ENCODE measurements around the gene CACNA1H. TPM values are rescaled to one million over a fixed set of nuclear protein-coding genes. Genes with fewer than 3 reads are reported as not detected.

CACNA1H gene
- total RNA-seq, 1 experiment from 2014 or later = 31.1 TPM

GRCh38 chr16:1108299-1109252 lies 44.3 kb upstream of the CACNA1H start:
- ATAC-seq (peak; percentile 28; the same call in 1 of the 2 replicates), DNase-seq (ENCODE audit: low read depth, low spot score) (no peak)
- Histone ChIP-seq H3K27ac (ENCODE audit: low read length) (no peak overlapping the region), H3K4me3 (ENCODE audit: low read depth in 2 of 2, low read length in 2 of 2) (no peak overlapping the region), H3K36me3 (ENCODE audit: control insufficient read depth, insufficient read depth, low read length) (no peaks in the 10 kb centered on the region), H3K4me1 (ENCODE audit: control insufficient read depth, insufficient read depth, low read length) (0 out of 2 replicates have a peak, but pooled peaks cover 18% of the 10 kb centered on the region), H3K27me3 (ENCODE audit: control insufficient read depth, insufficient read depth, low read length) (no peaks in the 10 kb centered on the region), H3K9me3 (ENCODE audit: control insufficient read depth, insufficient read depth, low read depth, low read length) (no peaks in the 10 kb centered on the region)
- CTCF ChIA-PET = no interaction called here
- in situ Hi-C loops (cut with HindIII; ENCODE audit: low pct_unique_long_range_greater_than_20kb, low sequenced_read_pairs) (no loop called here), intact Hi-C loops (cut with micrococcal nuclease; ENCODE audit: unreplicated experiment) (no loop called here)
- no peak for TF ChIP-seq TCF7L2 (IDR thresholded peaks at IDR 0.05; ENCODE audit: low read depth, low read length)
- TF ChIP-seq SIN3A (IDR thresholded peaks at IDR 0.05; ENCODE audit: borderline replicate concordance, insufficient read depth, low read depth, low read length) = no peak
- TF ChIP-seq CTCF (IDR thresholded peaks at IDR 0.05) = no peak
- no peak for TF ChIP-seq POLR2AphosphoS5 (IDR thresholded peaks at IDR 0.05; ENCODE audit: low read depth, low read length)
- no peak for TF ChIP-seq REST (IDR thresholded peaks at IDR 0.05; ENCODE audit: insufficient read depth in 1 of 2, low read depth in 2 of 2, low read length in 1 of 2)
- no TSS peak for BruUV-seq (replicated peaks)
- POLR2A ChIA-PET = no interaction called here

- no peaks in the 10 kb centered on the region for H3K9me3 ChIP-seq (ENCODE audit: control insufficient read depth, insufficient read depth, low read depth, low read length)
- H3K4me3 ChIP-seq (ENCODE audit: low read depth in 2 of 2, low read length in 2 of 2) = no peak overlapping the region
- no TSS peak for BruUV-seq (replicated peaks)
Observed at GRCh38 chr16:1109648-1110047, 43.3 kb upstream of the CACNA1H start.

More at GRCh38 chr16:1109648-1110047, 43.3 kb upstream of the CACNA1H start:
- ChIA-PET POLR2A (no interaction called here), CTCF (interaction anchor here (0.6 kb wide), 1 partner anchor 70 kb away, joined by 11 read pairs; no protein-coding TSS in a partner anchor)
- ATAC-seq = no peak
- Histone ChIP-seq H3K27me3 (ENCODE audit: control insufficient read depth, insufficient read depth, low read length) (no peaks in the 10 kb centered on the region), H3K36me3 (ENCODE audit: control insufficient read depth, insufficient read depth, low read length) (no peaks in the 10 kb centered on the region), H3K27ac (ENCODE audit: low read length) (no peak overlapping the region), H3K4me1 (ENCODE audit: control insufficient read depth, insufficient read depth, low read length) (0 out of 2 replicates have a peak, but pooled peaks cover 18% of the 10 kb centered on the region)
- intact Hi-C loops (cut with micrococcal nuclease; ENCODE audit: unreplicated experiment) (no loop called here), in situ Hi-C loops (cut with HindIII; ENCODE audit: low pct_unique_long_range_greater_than_20kb, low sequenced_read_pairs) (no loop called here)
- no peak for DNase-seq (ENCODE audit: low read depth, low spot score)
- TF ChIP-seq SIN3A (IDR thresholded peaks at IDR 0.05; ENCODE audit: borderline replicate concordance, insufficient read depth, low read depth, low read length) = no peak
- TF ChIP-seq CTCF (IDR thresholded peaks at IDR 0.05) = no peak
